ENCODE data around the gene CHST3.

DNA sequence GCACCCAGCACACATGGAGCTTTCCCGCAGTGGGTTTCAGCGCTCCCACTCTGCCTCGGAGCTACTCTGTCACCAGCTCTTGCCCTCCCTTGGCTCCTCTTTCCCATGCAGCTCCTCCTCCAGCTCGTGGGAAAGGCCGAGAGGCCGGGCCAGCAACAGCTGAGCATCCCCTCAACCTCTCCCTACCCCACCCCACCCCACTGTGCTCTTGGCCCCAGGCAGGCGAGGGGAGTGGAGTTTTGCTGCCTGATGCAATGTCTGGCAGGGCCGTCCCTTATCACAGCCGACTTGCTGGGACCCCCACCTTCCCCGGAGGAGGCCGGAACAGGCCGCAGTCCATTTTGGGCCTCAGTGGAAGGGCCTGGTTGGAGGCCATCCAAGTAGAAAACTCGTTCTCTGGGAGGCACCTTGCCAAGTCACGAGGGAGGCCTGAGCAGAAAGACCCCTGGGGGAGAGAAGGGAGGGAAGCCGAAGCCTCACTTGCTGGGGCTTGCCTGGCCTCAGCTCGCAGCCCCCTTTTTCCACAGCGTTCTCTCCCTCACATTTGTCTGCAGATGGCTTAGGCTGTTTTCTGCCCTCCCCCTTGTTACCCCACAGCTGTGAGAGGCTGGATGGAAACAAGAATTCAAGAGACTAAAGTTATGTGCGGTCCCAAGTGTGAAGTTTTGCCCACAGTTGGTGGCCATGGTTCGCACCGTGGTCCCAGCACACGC, 35.3 kb downstream of the CHST3 start:
- TF ChIP-seq, protein P1, sequence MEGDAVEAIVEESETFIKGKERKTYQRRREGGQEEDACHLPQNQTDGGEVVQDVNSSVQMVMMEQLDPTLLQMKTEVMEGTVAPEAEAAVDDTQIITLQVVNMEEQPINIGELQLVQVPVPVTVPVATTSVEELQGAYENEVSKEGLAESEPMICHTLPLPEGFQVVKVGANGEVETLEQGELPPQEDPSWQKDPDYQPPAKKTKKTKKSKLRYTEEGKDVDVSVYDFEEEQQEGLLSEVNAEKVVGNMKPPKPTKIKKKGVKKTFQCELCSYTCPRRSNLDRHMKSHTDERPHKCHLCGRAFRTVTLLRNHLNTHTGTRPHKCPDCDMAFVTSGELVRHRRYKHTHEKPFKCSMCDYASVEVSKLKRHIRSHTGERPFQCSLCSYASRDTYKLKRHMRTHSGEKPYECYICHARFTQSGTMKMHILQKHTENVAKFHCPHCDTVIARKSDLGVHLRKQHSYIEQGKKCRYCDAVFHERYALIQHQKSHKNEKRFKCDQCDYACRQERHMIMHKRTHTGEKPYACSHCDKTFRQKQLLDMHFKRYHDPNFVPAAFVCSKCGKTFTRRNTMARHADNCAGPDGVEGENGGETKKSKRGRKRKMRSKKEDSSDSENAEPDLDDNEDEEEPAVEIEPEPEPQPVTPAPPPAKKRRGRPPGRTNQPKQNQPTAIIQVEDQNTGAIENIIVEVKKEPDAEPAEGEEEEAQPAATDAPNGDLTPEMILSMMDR (IDR thresholded peaks at IDR 0.05), result no peak
- TF ChIP-seq POLR2AphosphoS5 (IDR thresholded peaks at IDR 0.05; ENCODE audit: insufficient read depth in 1 of 2, low read depth in 1 of 2), result peak in 1 of 2 donors; percentile 85
- TF ChIP-seq POLR2A (IDR thresholded peaks at IDR 0.05), result no peak
